Measurements from ENCODE around the gene CEP72. TPM values are rescaled to one million over a fixed set of nuclear protein-coding genes. Genes with fewer than 3 reads are reported as not detected.

The CEP72 gene
- total and polyA plus RNA-seq, 2 of the 13 experiments (the other 11 are each of a cell fraction or from before 2014, with no cell fraction given): 3.4 to 9.4 TPM

DNA sequence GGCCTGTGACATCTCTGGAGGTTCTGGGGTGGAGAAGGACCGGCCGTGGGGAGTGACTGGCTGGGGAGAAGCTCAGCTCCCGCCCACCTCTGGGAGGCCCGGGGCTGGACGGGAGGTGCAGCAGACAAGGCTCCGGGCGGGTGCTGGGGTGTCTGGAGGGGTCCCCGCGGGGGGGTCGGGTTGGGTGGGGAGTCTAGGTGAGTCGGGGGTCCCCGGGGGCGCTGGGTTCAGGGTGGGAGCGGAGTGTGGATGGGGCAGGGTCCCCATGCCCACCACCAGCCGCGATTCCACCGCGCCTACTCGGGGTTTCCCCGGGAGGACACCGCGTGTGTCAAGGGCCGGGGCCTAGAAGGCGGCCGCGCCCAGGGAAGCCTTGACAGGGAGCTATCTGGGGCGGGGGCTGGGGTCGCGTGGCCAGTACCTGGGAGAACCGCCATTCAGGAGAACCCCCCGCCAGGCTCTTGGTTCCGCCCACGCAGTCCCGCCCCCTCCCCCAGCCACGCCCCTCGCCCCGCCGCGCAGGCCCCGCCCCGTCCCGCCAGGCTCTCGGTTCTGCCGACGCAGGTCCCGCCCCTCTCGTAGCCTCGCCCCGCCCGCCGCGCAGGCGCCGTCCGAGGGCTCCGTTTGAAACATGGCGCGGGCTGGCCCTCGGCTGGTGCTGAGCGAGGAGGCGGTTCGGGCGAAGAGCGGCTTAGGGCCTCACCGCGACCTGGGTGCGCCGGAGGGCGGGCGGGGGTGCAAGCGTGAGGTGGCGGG lies at the start of gene CEP72 (continued):
- TF ChIP-seq, protein P1, sequence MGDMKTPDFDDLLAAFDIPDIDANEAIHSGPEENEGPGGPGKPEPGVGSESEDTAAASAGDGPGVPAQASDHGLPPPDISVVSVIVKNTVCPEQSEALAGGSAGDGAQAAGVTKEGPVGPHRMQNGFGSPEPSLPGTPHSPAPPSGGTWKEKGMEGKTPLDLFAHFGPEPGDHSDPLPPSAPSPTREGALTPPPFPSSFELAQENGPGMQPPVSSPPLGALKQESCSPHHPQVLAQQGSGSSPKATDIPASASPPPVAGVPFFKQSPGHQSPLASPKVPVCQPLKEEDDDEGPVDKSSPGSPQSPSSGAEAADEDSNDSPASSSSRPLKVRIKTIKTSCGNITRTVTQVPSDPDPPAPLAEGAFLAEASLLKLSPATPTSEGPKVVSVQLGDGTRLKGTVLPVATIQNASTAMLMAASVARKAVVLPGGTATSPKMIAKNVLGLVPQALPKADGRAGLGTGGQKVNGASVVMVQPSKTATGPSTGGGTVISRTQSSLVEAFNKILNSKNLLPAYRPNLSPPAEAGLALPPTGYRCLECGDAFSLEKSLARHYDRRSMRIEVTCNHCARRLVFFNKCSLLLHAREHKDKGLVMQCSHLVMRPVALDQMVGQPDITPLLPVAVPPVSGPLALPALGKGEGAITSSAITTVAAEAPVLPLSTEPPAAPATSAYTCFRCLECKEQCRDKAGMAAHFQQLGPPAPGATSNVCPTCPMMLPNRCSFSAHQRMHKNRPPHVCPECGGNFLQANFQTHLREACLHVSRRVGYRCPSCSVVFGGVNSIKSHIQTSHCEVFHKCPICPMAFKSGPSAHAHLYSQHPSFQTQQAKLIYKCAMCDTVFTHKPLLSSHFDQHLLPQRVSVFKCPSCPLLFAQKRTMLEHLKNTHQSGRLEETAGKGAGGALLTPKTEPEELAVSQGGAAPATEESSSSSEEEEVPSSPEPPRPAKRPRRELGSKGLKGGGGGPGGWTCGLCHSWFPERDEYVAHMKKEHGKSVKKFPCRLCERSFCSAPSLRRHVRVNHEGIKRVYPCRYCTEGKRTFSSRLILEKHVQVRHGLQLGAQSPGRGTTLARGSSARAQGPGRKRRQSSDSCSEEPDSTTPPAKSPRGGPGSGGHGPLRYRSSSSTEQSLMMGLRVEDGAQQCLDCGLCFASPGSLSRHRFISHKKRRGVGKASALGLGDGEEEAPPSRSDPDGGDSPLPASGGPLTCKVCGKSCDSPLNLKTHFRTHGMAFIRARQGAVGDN (CRISPR knock-in tag; IDR thresholded peaks at IDR 0.05): peak; percentile 49
- TF ChIP-seq SP4 (CRISPR knock-in tag; IDR thresholded peaks at IDR 0.05): peak; percentile 60; the same call in 1 of the 2 replicates
- TF ChIP-seq NFAT5 (CRISPR knock-in tag; IDR thresholded peaks at IDR 0.05): no peak
- no peak for TF ChIP-seq ZNF264 (CRISPR knock-in tag; IDR thresholded peaks at IDR 0.05)
- no peak for TF ChIP-seq PAX8 (CRISPR knock-in tag; IDR thresholded peaks at IDR 0.05; ENCODE audit: borderline replicate concordance)
- TF ChIP-seq, protein P2, sequence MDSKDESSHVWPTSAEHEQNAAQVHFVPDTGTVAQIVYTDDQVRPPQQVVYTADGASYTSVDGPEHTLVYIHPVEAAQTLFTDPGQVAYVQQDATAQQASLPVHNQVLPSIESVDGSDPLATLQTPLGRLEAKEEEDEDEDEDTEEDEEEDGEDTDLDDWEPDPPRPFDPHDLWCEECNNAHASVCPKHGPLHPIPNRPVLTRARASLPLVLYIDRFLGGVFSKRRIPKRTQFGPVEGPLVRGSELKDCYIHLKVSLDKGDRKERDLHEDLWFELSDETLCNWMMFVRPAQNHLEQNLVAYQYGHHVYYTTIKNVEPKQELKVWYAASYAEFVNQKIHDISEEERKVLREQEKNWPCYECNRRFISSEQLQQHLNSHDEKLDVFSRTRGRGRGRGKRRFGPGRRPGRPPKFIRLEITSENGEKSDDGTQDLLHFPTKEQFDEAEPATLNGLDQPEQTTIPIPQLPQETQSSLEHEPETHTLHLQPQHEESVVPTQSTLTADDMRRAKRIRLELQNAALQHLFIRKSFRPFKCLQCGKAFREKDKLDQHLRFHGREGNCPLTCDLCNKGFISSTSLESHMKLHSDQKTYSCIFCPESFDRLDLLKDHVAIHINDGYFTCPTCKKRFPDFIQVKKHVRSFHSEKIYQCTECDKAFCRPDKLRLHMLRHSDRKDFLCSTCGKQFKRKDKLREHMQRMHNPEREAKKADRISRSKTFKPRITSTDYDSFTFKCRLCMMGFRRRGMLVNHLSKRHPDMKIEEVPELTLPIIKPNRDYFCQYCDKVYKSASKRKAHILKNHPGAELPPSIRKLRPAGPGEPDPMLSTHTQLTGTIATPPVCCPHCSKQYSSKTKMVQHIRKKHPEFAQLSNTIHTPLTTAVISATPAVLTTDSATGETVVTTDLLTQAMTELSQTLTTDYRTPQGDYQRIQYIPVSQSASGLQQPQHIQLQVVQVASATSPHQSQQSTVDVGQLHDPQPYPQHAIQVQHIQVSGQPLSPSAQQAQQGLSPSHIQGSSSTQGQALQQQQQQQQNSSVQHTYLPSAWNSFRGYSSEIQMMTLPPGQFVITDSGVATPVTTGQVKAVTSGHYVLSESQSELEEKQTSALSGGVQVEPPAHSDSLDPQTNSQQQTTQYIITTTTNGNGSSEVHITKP (CRISPR knock-in tag; IDR thresholded peaks at IDR 0.05; ENCODE audit: low read depth): peak; percentile 97
- TF ChIP-seq TFDP2 (CRISPR knock-in tag; IDR thresholded peaks at IDR 0.05): peak; percentile 79
- peak; percentile 32 for TF ChIP-seq HOXA3 (CRISPR knock-in tag; IDR thresholded peaks at IDR 0.05)
- peak; percentile 31; the same call in 1 of the 2 replicates for TF ChIP-seq SP2 (CRISPR knock-in tag; IDR thresholded peaks at IDR 0.05)
- peak; percentile 84 for TF ChIP-seq TFDP1 (CRISPR knock-in tag; IDR thresholded peaks at IDR 0.05; ENCODE audit: borderline replicate concordance)
- TF ChIP-seq SIN3A (IDR thresholded peaks at IDR 0.05; ENCODE audit: borderline replicate concordance, low read depth, low read length): peak; percentile 77; the same call in 1 of the 2 replicates

All from HepG2 (cell line).